NT2/D1 (cell line): Measurements from ENCODE around the gene SRP9.

Experiments
- DNase-seq: peaks from one replicate; pipeline ENCODE4 v3.0.0-alpha.2; 2011; ENCODE audit warnings: low read depth, low spot score
- H3K27me3 ChIP-seq: 2 replicates; pipeline ENCODE4 v1.6.0; 2011; ENCODE audit warnings: mild to moderate bottlenecking; ENCODE audit not compliant: insufficient read length, insufficient read depth
- H3K36me3 ChIP-seq: 2 replicates; pipeline ENCODE4 v1.6.1; 2011; ENCODE audit warnings: mild to moderate bottlenecking, low read length, mixed read lengths; ENCODE audit not compliant: insufficient read depth, insufficient read length
- H3K4me1 ChIP-seq: 2 replicates; pipeline ENCODE4 v1.5.1; 2011; ENCODE audit not compliant: insufficient read depth, insufficient read length
- H3K4me3 ChIP-seq: 2 replicates; pipeline ENCODE4 v1.5.1; 2011; ENCODE audit warnings: low read depth; ENCODE audit not compliant: insufficient read length
- H3K9ac ChIP-seq: 2 replicates; pipeline ENCODE4 v1.6.0; 2011; ENCODE audit warnings: low read depth; ENCODE audit not compliant: insufficient read length
- H3K9me3 ChIP-seq: 2 replicates; pipeline ENCODE4 v1.5.1; 2011; ENCODE audit warnings: mild to moderate bottlenecking, low read length; ENCODE audit not compliant: insufficient read depth
- SUZ12 ChIP-seq: IDR thresholded peaks from 2 replicates; pipeline ENCODE4 v1.6.1; 2011; ENCODE audit not compliant: insufficient read length, insufficient read depth; ENCODE audit errors: extremely low read depth
- YY1 ChIP-seq: IDR thresholded peaks from 2 replicates; pipeline ENCODE4 v1.6.1; 2011; ENCODE audit not compliant: insufficient read length, insufficient read depth
- ZNF274 ChIP-seq: IDR thresholded peaks from 2 replicates; pipeline ENCODE4 v1.6.1; 2011; ENCODE audit warnings: mild to moderate bottlenecking, low read depth, low read length

Gene SRP9

DNA sequence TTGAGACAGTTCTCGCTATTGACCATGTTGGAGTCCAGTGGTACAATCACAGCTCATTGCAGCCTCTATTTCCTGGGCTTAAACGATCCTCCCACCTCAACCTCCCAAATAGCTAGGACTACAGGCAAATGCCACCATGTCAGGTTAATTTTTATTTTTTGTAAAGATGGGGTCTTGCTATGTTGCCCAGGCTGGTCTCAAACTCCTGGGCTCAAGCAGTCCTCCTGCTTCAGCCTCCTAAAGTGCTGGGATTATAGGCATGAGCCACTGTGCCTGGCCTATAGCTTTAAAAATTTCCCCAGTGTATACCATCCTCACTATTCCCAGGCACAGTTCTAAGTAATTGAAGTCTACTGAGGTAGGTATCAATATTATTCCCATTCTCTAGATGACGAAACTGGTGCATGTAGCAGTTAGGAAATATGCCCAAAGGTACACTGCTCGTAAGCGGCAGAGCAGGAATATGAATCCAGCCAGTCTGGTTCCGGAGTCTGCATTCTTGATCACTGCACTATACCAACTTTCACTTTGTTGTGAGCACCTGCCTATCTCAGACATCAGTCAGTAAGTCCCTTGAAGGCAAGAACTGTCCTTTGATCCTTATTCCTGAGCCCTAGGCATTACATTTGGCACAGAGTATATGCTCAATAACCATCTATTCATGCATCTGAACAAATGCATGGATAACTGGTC, 11.5 kb upstream of the SRP9 start:
- Histone ChIP-seq H3K9me3 (no peaks in the 10 kb centered on the region), H3K36me3 (no peaks in the 10 kb centered on the region), H3K4me3 (no peak overlapping the region), H3K9ac (no peak overlapping the region), H3K27me3 (no peaks in the 10 kb centered on the region), H3K4me1 (peaks cover 19% of the 10 kb centered on the region)
- TF ChIP-seq YY1 (no peak), SUZ12 (no peak), ZNF274 (no peak)
- no peak for DNase-seq

DNA sequence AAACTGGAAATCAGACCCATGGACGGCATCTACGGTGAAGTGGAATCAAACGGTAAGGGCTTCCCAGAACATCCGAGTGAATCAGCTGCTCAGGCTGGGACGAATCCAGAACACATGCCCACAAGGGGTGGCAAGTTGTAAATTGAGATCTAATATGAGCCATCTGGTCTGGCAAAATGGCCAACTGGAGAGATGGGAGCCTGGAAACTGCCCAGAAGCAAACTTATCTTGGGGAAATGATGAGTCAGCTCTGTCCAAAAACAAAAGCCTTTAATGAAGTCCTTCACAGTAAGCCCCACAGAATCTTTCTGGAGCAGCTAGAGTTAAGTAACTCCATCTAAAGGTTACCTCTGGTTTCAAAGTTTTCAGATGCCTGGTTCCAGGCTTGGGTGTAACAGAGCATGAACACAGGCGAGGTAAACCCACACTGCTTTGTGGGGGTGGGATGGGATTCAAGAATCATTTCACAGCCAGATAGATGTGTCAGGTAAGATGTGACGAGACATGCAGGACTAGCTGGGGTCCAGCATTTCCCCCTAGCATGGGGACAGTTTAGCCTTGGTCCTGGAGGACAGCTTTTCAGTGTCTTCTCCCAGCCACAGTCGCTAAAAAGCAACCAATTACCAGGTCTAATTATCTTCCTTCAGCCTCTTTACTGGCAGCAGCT, 10.5 kb upstream of the SRP9 start:
- H3K4me1 ChIP-seq: peaks cover 16% of the 10 kb centered on the region
- no peaks in the 10 kb centered on the region for H3K27me3 ChIP-seq

DNA sequence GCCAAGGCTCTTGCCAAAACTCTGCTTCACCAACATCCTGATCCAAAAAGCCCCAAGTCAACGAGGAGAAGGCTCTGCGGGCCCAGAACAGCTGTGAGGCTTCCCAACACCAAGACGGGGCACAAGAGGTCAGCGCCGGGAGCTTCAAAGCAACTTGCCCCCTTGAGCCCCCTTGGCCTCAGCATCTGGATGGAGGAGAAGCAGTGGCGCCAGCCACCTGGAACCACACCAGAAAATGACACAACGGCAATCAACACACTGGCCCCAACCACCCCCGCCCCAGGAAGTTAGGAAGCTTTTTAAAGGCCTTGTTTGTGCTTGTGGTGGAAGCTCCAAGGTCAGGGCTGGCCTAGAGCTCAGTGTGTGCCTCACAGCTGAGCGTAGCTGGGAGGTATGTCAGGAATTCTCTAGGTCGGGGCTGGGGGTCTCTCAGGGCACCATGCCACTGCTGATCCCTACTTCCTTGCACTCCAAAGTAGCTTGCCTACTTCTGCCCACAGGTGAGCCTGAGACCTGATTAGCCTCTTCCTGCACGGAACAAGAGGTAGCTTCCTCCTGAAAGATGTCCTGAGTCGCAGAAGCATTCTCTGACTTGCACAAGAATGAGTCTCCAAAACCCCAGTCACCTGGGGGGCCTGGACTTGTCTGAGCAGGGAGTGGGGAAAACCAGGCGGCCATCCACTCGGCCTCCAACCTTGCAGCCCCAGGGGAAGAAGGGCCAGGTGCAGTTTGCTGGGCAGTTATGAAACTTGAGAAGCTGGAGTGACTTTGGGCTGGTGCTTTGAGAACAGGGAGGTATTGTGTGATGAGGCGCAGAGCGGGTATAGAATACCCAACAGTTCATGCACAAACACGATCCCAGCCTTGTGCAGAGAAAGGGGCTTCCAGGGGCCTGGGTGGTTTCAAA, 9.7 kb upstream of the SRP9 start:
- Histone ChIP-seq H3K9ac (no peak overlapping the region), H3K9me3 (no peaks in the 10 kb centered on the region), H3K36me3 (no peaks in the 10 kb centered on the region), H3K4me3 (no peak overlapping the region), H3K27me3 (no peaks in the 10 kb centered on the region), H3K4me1 (peaks cover 15% of the 10 kb centered on the region)
- no peak for DNase-seq
- TF ChIP-seq SUZ12: no peak
- TF ChIP-seq ZNF274: no peak
- TF ChIP-seq YY1: no peak

More for the DNA sequence above, 10.5 kb upstream of the SRP9 start:
- H3K9ac ChIP-seq: no peak overlapping the region
- DNase-seq: no peak
- no peaks in the 10 kb centered on the region for H3K9me3 ChIP-seq
- TF ChIP-seq ZNF274 (no peak), YY1 (no peak), SUZ12 (no peak)
- no peak overlapping the region for H3K4me3 ChIP-seq
- no peaks in the 10 kb centered on the region for H3K36me3 ChIP-seq

DNA sequence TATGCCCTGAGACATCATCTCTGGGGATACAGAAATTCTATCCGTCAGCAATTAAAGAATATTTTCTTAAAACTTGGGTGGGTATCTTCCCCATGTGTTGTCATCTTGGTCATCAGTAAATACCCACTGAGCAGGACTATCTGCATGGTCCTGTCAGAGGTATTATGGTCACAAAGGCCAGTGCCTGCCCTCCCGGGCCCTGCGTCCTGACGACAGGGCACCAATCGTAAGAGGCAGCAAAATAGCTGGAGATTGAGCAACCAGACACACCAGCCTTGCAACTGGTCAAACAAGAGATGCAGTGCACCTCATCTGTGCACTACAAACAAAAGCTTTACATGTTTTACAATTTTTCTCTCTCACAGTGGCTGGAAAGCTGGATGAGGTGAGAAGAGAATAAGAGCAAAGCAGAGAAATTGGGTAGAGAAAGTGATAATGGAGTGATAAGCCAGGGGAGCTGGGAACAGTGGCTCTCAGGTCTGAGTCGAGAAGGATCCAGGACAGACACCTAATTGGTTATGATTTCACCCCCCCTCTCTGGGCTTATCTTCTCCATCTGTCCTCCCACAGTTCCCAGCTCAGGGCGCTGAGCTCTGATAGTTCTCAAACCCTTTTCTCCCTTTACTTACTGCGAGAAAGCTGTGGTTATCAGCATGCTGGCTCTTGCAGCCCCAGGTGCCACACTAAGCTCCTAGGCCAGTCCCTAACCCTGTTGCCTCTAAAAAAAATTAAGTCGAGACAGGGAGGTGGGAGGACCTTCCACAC, 8.8 kb upstream of the SRP9 start:
- peaks cover 12% of the 10 kb centered on the region for H3K4me1 ChIP-seq
- no peaks in the 10 kb centered on the region for H3K36me3 ChIP-seq
- no peak overlapping the region for H3K9ac ChIP-seq
- no peaks in the 10 kb centered on the region for H3K27me3 ChIP-seq
- no peak for DNase-seq
- no peak for TF ChIP-seq ZNF274
- no peak for TF ChIP-seq YY1
- no peak for TF ChIP-seq SUZ12
- no peaks in the 10 kb centered on the region for H3K9me3 ChIP-seq
- no peak overlapping the region for H3K4me3 ChIP-seq

DNA sequence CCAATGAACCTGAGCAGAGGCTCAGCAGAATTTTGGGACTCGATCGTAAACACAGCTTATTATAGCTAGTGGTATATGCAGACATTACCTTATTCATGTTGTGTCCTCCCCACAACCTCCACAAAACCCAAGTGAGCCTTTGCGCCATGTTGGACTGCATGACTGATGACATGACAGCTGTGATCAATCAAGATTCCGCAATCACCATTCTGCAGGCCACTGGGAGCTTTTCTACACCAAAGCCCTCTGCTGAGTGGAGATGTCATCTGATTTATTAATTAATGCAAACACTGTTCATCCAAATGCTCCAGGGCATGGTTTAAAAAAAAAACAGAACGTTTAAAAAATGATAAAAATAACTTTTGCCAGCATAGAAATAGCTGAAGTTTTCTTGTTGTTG, 7.9 kb upstream of the SRP9 start:
- Histone ChIP-seq H3K9me3 (no peaks in the 10 kb centered on the region), H3K4me1 (peaks cover 12% of the 10 kb centered on the region), H3K4me3 (no peak overlapping the region), H3K36me3 (no peaks in the 10 kb centered on the region), H3K9ac (no peak overlapping the region), H3K27me3 (no peaks in the 10 kb centered on the region)
- no peak for TF ChIP-seq YY1
- no peak for TF ChIP-seq SUZ12
- no peak for TF ChIP-seq ZNF274
- DNase-seq: no peak

DNA sequence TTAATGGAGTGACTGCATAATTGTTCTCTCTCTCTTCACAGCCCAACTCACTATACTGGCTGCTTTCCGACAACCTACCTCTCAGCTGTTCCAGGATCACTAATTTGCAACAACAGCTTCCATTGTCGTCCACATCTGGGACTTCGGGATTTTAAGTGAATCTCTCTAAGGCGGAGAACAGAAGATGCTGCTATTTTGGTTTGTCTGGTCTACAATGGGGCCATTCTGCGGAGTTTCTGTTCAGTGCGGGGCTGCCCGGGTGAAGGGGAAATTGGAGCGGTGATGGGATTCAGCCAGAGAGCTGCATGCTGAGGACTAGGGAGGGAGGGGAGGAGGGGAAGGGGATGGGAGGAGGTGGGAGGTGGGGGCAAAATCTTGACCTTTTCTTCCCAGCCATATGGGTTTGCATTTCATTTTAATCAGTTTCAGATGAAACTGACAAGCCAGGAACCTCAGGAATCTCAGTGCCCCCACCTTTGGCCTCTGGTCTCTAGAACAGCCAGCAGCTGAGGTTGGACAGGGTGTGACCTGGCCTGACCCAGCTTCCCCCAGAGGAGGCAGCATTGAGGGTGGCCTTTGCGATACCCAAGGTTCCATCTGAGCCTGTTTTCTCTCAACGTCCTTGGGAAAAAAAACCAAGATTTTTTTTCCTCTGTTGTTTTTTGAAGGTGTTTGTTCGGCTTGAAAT, 6.9 kb upstream of the SRP9 start:
- DNase-seq: no peak
- no peak overlapping the region for H3K9ac ChIP-seq
- no peaks in the 10 kb centered on the region for H3K36me3 ChIP-seq
- no peaks in the 10 kb centered on the region for H3K9me3 ChIP-seq
- TF ChIP-seq SUZ12: no peak
- no peak for TF ChIP-seq ZNF274
- TF ChIP-seq YY1: no peak
- peaks cover 12% of the 10 kb centered on the region for H3K4me1 ChIP-seq
- H3K4me3 ChIP-seq: no peak overlapping the region
- no peaks in the 10 kb centered on the region for H3K27me3 ChIP-seq
